ENCODE results near the gene SH3BP4.
"Not testable (repeated sequence)": the region's sequence is repeated elsewhere in the genome, so short reads cannot be mapped to it uniquely, and the experiment has no call there.

The SH3BP4 gene

DNA sequence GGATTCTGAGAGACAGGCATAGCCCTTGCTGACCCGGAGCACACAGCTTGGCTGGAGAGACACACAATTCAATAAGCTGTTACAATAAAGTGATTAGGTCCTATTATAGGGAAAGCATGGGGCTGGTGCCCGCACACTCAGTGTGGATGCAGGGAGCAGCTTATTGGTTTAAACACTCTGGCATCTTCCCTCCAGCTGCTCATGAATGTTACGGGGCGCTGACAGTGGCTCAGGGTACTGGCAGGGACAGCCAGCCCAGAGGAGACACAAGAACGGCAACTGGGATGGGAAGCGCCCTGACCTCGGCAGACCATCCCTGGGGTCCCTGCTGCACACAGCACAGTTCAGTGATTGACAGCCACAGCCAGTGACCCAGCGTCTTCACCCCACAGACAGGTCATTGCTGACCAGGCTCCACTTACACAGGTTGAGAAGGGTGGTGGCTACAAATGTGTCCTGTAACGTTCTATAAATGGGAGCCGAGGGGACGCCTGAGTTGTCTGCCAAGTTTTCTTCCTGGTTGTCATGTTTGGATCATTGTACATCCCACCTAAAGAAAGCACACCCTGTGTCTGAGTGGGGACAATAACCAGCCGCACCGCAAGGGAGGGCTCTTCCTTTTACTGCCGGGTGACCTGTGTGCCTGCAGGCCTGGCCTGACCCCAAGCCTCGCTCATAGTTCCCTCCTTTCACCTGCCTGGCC is 60.3 kb downstream of the SH3BP4 start:
- no peak for DNase-seq (ENCODE audit: low read depth in 1 of 2, low spot score in 1 of 2)

DNA sequence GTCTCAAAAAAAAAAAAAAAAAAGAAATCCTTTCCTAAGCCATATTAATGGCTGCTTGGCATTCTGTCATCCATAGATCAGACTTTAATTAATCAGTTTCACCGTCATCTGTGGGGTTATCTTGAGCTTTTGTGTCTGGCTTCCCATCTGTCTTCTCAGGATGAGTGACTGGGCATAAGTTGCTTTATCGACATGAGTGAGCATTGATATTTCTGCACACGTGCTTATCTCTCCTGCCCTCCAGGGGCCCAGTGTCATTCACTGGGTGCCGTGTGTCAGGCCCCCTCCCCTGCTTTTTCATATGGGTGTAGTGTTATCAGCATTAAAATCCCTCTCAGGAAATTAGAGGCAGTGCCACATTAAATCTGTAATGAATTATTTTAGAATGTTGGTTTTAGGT is 65.6 kb downstream of the SH3BP4 start:
- no peak for DNase-seq (ENCODE audit: low read depth in 1 of 2, low spot score in 1 of 2)

DNA sequence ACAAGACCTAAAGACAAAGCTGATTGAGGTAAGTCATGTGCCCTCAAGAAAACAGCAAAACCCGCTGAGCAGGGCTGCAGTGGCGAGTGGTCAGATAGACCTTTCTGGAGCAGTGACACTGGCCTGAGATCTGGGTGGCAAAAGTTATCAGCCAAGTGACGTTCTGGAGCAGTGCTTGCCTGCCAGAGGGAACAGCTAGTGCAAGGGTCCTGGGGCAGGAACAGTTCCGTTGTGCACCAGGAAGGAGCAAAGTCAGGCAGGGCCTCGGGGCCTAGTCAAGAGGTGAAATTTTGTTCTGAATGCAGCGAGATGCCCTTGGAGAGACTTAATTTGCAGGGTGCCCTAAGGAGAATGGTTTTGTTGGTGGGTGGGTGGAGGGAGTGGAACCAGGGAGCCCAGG is 67.0 kb downstream of the SH3BP4 start:
- DNase-seq (ENCODE audit: low read depth in 1 of 2, low spot score in 1 of 2): no peak

DNA sequence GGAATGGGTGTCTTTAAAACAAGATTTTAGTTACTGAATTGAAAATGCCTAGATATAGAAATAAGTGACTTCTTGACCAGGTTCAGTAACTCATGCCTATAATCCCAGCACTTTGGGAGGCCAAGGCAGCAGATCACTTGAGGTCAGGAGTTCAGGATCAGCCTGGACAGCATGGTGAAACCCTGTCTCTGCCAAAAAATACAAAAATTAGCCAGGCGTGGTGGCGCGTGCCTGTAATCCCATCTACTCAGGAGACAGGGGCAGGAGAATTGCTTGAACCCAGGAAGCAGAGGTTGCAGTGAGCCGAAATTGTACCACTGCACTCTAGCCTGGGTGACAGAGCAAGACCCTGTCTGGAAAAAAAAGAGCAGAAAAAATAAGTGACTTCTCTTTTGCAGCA is 68.3 kb downstream of the SH3BP4 start:
- not testable (repeated sequence) for DNase-seq (ENCODE audit: low read depth in 1 of 2, low spot score in 1 of 2)

DNA sequence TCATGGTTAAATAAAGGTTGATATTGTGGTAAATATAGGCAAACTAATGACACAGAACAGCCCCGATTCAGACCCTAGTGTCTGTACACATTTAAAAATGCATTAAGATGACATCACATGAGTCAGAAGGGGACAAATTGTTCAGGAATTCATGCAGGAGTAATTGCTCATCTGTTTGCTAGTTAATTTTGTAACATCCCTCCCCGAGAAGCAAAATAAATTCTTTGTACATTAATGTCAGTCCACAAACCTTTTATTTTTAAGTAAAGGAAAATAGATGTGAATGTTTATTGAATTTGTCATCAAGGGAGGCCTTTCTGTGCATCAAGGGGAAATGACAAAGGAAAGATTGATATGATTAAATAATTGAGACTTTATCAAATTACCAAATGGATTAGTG is 69.9 kb downstream of the SH3BP4 start:
- DNase-seq (ENCODE audit: low read depth in 1 of 2, low spot score in 1 of 2): no peak

DNA sequence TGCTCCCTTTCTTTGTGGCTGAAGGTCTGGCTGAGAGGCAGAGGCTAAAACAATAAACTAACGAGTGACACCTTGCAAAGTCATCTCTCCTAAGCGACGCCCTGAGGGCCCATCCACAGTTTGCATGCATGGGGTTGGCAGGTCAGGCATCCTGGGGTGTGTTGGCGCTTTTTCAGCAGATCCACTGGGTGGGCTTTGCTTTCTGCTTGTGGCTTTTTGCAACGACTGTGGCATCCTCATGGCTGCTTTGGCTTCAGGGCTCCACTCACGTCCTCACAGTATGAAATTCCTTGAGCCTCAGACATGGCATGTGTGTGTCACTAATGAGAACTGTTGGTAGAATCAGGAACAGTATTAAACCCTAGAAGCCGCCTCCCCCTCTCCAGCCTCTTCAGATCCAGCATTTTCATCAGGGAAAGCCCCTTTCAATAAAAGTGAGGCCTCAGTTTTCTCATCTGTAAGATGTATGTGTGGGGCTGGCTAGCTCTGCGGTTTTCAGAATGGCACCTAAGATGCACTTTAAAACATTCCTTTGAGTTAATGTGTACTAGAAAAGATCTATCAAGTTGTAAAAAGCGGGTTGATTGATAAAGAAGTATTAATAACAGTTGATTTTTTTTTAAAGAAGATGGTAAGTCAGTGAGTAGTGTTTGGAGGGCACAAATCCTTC is 72.5 kb downstream of the SH3BP4 start:
- no peak for DNase-seq (ENCODE audit: low read depth in 1 of 2, low spot score in 1 of 2)

DNA sequence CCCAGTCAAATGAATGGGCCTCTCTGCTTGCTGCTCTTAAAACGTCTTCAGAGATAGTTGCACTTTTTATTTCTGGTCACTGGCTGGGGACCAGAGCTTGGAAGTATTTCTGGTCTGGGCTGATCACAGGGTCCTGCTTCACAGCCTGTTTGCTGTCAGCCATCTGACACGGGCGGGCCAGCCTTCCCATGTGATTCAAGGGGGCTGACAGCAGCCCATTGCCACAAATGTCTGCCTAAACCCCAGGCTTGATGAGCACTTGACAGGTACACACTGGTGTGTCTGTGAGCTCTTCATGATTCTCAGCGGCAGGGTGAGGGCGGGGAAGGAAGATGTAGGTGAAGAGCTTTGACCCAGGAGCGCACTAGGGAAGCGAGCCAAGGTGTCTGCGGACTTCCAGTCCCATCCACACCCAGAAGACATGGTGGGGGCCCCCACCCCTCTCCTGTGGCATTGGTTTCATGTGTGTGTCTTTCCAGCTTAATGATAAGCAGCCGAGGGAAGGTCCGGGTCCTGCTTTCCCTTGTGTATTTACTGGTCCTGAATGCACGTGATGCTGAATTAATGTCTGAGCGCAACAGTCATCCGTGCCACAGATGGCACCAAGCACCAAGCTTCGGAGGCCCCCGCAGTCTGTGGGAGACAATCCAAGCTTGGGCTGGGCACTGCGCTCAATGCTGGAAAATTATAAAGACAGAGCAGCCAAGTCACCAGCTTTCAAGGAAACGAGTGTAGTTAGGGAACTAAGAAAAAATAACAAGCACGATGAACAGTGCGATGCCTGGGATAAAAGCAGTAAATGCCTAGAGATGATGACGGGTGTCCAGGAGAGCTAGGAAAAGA is 73.3 kb downstream of the SH3BP4 start:
- DNase-seq (ENCODE audit: low read depth in 1 of 2, low spot score in 1 of 2): no peak

DNA sequence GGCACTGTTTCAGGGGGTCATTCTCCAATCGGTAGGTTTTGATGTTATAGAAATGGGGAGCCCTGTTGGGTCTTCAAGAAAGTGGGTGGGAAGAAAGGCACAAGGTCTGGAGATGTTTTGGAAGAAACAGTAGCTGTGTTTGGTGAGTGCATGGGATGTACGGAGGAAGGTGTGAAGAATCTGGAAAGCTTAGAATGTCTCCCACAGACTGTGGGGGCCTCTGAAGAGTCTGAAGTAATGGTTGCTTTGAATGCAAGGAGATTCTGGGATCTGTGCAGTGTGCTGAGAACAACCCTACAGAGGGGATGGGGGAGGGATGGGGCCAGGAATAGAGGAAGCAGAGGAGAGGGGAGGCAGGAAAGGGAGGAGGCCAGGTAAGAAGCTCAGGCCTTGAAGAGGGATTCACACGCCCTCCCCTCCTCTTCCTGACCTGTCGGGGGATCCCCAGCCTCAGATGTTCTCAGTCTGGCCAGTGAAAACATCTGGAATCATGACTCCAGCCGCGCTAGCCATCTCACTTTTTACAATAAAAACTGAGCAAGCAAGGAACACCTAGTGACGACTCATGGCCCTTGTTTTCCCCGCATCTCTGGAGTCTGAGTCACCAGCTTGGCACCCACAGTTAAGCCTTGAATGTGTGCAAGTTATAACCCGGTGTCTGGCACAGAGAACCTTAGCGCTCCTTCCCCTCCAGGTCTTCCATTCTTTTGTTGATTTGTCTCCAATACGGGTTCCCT is 74.2 kb downstream of the SH3BP4 start:
- DNase-seq (ENCODE audit: low read depth in 1 of 2, low spot score in 1 of 2): no peak

DNA sequence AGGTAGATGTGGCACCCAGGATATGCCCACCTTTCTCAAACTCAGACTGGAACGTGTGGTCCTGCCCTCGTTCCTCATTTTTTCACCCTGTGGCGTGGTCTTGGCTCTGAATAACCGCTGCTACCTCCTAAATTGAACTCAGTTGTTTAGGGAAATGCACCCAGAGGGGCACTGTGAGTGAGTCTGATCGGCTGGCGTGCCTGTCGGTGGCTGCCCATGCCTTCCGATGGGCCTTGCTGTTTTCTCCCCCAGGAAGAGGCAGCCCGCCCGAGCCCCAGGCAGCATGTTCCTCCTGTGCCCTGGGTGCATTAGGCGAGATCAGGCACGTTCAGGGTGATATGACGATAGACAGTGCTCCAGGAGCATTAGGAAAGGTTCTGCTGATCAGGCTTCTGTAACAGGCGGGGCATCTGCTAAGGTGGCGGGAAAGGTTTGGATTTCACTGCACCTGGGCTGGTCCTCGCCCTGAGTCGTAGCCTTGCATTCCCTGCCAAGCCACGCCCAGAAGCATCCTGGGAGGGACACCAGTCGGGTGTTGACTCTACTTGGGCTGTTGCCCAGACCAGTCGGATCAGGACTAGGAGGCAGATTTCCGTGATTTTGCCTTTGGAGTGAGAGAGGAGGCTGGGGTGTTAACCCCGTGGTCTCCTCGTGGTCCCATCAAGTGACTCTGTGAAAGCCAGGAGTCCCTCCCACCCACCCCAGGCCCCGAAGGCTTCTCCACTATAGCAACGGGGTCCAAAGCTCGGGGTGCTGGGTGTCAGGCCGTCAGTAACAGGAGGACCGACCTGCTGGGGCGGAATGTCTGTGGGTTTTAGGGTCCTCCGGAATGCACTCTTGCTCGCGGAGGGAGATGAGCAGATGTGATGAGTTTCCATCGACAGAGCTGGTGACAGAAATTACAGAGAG is 75.1 kb downstream of the SH3BP4 start:
- DNase-seq (ENCODE audit: low read depth in 1 of 2, low spot score in 1 of 2): no peak

DNA sequence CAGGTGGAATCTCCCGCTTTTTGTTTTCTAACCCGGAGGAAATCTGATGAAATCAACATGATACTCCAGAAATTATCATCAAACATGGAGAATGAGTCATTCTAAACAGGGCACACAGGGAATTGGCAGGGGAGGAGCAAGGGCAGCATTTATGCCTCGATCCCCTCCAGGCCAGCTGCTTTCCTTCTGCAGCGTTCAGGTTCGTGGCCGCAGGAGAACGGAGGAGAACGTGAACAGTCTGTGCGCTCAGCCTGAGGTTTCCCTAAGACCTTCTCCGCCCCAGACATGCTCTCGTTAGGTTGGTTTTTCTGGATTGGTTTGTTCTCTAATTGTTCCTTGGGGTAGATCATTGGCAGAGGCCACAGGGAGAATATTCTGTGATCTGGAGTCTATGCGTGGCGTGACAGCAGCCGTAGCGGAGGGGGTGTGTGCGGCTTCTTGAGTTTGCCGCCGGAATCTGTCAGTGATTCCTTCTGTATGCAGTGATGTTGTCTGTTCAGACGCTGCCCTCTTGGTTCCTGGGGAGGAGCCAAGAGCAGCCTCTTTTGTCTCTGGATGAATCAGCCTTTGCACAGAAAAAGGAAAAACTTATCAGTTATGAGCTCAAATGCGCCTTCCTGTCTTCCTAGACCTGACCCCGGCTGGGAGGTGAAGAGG is 75.9 kb downstream of the SH3BP4 start:
- no peak for DNase-seq (ENCODE audit: low read depth in 1 of 2, low spot score in 1 of 2)

DNA sequence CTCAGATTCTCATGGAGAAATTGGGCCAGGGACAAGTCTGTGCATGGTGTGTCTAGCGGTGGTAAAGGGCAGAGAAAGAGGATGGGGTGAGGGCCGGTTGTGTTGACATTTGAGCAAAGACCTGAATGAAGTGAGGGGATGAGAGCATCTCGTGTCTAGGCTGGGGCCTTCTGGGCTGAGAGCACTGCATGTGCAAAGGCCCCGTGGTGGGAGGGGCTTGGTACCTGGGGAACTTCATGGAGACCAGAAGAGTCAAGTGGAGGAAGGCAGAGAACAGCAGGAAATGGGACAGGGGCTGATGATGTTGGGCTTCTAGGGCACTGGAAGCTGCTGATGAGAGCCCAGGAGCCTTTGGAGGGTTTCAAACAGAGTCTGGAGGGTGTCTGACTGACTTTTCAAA is 76.8 kb downstream of the SH3BP4 start:
- DNase-seq (ENCODE audit: low read depth in 1 of 2, low spot score in 1 of 2): no peak

DNA sequence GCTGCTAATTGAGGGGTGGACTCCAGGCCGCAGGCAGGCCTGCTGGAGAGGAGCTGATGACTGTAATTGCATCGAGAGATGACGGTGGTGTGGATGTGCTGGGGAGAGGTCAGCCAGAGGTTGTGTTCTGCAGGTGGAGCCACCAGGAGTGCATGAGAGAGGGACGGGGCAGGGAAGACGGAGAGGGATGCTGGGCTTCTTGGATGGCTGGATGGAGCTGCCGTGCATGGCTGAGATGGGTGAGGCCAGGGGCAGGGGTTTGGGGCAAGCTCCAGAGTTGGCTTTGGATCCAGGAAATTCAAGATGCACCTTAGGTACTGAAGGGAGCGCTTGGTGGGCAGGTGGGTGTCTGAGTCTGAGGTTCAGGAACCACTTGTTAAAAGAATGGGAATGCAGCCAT is 77.2 kb downstream of the SH3BP4 start:
- no peak for DNase-seq (ENCODE audit: low read depth in 1 of 2, low spot score in 1 of 2)

DNA sequence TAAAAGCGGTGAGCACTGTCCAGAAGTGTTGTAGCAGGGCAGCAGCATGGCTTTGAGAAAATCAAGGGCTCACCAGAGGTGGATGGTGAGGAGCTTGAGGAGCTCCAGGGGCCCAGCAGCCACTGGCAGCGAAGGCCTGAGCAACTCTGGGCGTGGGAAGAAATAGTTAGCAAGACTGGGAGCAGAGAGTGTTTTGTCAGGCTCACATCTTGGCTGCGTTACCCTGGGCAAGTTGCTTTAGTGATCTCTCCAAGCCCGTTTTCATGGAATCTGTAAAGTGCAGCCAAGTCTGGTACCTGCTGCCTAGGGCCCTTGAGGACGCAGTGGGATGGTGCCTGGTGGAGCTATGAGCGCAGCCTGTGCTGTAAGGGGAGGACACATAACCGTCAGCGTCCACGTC is 78.3 kb downstream of the SH3BP4 start:
- DNase-seq (ENCODE audit: low read depth in 1 of 2, low spot score in 1 of 2): no peak

DNA sequence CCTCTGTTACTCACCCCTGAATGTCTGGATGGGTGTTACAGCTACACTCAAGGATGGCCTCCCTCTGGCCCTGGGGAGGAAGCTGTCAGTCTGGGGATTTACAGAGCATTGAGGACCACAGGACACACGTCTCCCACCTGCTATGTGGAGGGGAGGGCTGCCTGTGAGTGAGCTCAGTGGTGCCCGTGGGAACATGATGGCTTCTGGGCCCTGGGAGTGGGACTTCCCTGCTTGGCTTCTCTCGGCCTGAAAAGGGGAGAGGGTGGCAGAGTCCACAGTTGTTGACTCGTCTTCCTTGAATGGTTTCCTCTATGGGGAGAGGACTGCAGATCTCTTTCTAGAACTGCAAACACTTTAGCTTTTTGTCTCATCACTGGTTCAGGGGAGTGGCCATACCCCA is 79.1 kb downstream of the SH3BP4 start:
- DNase-seq (ENCODE audit: low read depth in 1 of 2, low spot score in 1 of 2): no peak

DNA sequence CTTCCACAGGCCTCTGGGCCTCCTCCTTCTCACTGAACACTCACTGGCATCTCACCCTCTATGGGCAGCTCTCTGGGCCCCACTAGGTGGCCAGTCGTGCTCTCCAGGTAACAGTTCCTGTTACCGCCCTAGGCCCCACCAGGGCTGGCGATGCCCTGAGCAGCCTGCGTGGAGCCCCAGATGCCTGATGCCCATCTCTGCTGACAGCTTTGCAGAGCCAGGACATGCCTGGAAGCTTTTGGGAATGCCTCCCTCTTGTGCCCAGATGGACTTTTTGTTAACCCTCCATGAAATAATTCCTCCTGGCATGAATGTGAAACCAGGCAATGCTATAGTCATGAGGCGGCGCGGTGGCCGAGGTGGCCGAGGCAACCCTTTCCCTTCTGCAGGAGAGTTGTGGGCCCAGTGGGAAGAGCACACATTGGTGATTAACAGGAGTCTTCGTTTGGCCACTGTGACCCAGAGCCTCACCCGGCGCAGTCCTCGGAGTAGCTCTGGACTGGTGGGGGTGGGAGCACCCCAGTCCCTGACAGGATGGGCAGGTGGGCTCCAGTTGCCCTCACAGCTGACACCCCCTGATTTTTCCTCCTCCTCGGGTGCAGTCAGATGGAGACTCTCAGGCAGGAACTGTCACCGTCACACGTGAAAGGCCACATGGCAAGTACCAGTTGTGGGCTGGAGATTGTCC is 80.0 kb downstream of the SH3BP4 start:
- DNase-seq (ENCODE audit: low read depth in 1 of 2, low spot score in 1 of 2): no peak

DNA sequence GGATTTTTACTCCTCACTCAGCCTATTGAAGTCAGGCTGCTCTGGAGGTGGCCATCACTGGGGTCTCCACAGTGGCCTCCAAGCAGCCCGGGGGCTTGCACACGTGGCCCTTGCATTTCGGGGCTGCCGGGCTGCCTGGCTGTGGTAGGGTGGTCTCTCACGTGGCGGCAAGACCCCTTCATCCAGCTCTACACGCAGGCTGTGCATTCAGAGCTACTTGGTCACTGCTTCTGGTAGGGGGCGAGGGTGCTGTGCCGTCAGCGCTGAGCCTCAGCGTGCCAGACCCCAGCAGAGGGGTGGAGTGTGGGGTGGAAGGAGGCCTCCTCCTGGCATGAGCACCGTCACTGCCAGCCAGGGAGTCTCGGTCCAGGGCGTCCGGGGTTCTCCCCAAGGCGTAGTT is 80.6 kb downstream of the SH3BP4 start:
- no peak for DNase-seq (ENCODE audit: low read depth in 1 of 2, low spot score in 1 of 2)

DNA sequence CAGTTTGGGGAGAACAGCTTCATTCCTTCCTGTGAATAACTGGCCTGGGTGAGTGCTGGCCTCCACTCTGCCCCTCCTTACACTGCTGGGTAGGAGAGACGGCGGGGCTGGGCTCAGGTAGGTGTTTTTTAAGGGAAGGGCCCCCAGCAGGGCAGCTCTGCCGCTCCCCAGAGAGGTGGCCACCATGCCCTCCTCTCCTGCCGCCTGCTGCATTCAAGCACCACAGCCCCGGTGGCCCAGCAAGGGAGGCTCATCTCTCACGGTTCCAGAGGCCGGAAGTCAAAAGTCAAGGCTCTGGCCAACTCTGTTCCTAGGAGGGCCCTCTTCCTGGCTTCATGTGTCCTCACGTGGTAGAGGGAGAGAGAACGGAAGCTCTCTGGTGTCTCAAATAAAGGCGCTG is 81.1 kb downstream of the SH3BP4 start:
- DNase-seq (ENCODE audit: low read depth in 1 of 2, low spot score in 1 of 2): no peak

DNA sequence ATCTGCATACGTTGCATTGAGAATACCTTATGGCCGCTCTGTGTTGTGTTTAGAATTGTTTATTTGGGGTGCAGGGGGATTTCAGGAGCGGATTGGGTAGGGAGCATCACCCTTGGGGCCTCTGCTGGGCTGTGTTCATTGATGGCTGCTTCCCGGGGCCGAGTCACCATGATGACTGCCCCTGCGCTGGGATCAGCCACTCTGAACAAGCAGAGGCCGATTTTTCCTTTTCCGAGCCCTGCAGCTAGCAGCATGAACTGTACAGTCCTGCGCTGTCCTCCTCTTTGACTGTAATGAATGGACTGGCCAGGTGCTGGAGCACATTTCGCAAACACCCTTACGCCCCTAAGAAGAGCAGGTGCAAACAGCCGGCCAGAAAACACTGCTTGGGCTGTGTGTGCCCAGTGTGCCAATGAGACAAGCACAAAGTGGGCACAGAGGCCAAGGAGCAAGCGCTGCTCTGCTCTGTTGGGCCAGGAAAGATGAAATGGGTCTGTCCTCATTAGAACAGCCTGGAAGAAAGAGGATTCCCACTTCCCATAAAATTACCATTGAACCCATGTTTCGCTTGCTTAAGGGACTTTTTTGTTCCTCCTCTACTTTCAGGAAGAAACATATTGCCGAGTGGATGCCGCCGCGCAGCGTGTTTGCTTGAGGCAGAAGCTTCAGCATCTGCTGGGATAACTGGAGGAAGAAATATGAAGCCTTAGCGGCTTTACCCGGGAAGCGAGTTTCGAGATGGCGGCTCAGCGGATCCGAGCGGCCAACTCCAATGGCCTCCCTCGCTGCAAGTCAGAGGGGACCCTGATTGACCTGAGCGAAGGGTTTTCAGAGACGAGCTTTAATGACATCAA is 82.7 kb downstream of the SH3BP4 start:
- DNase-seq (ENCODE audit: low read depth in 1 of 2, low spot score in 1 of 2): no peak

Data from activated T-helper 1 cell treated with anti-CD3 and anti-CD28 coated beads, Interleukin-2, amount 50 U/mL, for 16 hours (primary cell).